ENCODE results near the gene ABI1.

DNA sequence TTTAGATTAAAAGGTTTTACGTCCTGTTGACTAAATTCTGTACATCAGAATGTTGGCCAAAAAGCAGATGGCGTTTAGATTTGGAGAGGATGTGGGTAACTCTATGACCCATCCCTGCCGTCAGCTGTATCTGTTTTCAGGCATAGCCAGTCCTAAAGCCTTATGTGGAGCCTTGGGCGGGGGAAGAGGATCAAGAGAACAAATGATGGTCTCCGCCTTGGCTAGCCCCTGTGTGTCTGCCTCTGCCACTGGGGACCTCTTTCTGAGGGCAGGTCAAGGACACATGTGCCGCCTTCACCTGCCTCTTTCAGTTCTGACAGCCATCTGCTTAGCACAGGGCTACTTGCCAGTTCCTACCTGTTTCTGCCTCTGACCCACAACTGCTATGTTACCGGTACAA, 139.2 kb downstream of the ABI1 start:
- TF ChIP-seq SREBF2 (CRISPR knock-in tag; IDR thresholded peaks at IDR 0.05) (no peak), TRIM24 (IDR thresholded peaks at IDR 0.05) (no peak), PTBP1 (IDR thresholded peaks at IDR 0.05; ENCODE audit: low read depth, low read length) (no peak)
- TF ChIP-seq, protein P1, sequence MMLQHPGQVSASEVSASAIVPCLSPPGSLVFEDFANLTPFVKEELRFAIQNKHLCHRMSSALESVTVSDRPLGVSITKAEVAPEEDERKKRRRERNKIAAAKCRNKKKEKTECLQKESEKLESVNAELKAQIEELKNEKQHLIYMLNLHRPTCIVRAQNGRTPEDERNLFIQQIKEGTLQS (IDR thresholded peaks at IDR 0.05): no peak
- TF ChIP-seq, protein P1 (CRISPR knock-in tag; conservative IDR thresholded peaks at IDR 0.05): no peak
- TF ChIP-seq, protein P2, sequence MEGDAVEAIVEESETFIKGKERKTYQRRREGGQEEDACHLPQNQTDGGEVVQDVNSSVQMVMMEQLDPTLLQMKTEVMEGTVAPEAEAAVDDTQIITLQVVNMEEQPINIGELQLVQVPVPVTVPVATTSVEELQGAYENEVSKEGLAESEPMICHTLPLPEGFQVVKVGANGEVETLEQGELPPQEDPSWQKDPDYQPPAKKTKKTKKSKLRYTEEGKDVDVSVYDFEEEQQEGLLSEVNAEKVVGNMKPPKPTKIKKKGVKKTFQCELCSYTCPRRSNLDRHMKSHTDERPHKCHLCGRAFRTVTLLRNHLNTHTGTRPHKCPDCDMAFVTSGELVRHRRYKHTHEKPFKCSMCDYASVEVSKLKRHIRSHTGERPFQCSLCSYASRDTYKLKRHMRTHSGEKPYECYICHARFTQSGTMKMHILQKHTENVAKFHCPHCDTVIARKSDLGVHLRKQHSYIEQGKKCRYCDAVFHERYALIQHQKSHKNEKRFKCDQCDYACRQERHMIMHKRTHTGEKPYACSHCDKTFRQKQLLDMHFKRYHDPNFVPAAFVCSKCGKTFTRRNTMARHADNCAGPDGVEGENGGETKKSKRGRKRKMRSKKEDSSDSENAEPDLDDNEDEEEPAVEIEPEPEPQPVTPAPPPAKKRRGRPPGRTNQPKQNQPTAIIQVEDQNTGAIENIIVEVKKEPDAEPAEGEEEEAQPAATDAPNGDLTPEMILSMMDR (IDR thresholded peaks at IDR 0.05 in 2 of 3, conservative IDR thresholded peaks at IDR 0.05 in 1 of 3; ENCODE audit: insufficient read depth in 2 of 3, low read depth in 1 of 3, low read length in 3 of 3): no peak
